ENCODE data around the gene LRRTM4. TPM values are rescaled to one million over a fixed set of nuclear protein-coding genes. Genes with fewer than 3 reads are reported as not detected.

Gene LRRTM4
- total RNA-seq, 3 donors from 2014 or later (not counting 1 experiment from before 2014, with no cell fraction given) = not detected

- no peak for TF ChIP-seq CTCF (IDR thresholded peaks at IDR 0.05)
- Mint-ChIP-seq H3K4me1 (no peaks in the 10 kb centered on the region), H3K27ac (no peak overlapping the region), H3K36me3 (peaks cover 7% of the 10 kb centered on the region), H3K9me3 (peaks cover 11 to 13% of the 10 kb centered on the region in 2 donors), H3K4me3 (no peak overlapping the region), H3K27me3 (ENCODE audit: low read depth in 2 of 2) (no peaks in the 10 kb centered on the region)
- Histone ChIP-seq H3K27ac (ENCODE audit: low read length) (no peak overlapping the region), H3K27me3 (ENCODE audit: control insufficient read depth, insufficient read depth, low read length) (no peaks in the 10 kb centered on the region), H3K4me1 (ENCODE audit: control insufficient read depth, insufficient read depth, low read length) (no peaks in the 10 kb centered on the region), H3K9me3 (ENCODE audit: control insufficient read depth, insufficient read depth, low read length) (no peaks in the 10 kb centered on the region), H3K36me3 (ENCODE audit: control insufficient read depth, insufficient read depth, low read length) (no peaks in the 10 kb centered on the region), H3K4me3 (ENCODE audit: low read length) (no peak overlapping the region)
- DNase-seq (no peak), ATAC-seq (no peak)
- no CpG with 5 or more reads among the region's 1 CpG for WGBS (ENCODE audit: insufficient coverage)
- intact Hi-C loops (cut with micrococcal nuclease) = no loop called here
These were observed 44.0 kb upstream of the LRRTM4 start for GRCh38 chr2:77566131-77566530.

- H3K36me3 Mint-ChIP-seq = no peaks in the 10 kb centered on the region
- H3K27me3 Mint-ChIP-seq (ENCODE audit: low read depth in 2 of 2) = no peaks in the 10 kb centered on the region
- TF ChIP-seq CTCF (IDR thresholded peaks at IDR 0.05) = no peak
- no peak for ATAC-seq
- Histone ChIP-seq H3K36me3 (ENCODE audit: control insufficient read depth, insufficient read depth, low read length) (no peaks in the 10 kb centered on the region), H3K4me3 (ENCODE audit: low read length) (no peak overlapping the region), H3K9me3 (ENCODE audit: control insufficient read depth, insufficient read depth, low read length) (peaks cover 2% of the 10 kb centered on the region), H3K27ac (ENCODE audit: low read length) (no peak overlapping the region), H3K27me3 (ENCODE audit: control insufficient read depth, insufficient read depth, low read length) (no peaks in the 10 kb centered on the region), H3K4me1 (ENCODE audit: control insufficient read depth, insufficient read depth, low read length) (no peaks in the 10 kb centered on the region)
- no peak for DNase-seq
- peaks cover 14 to 19% of the 10 kb centered on the region in 2 donors for H3K9me3 Mint-ChIP-seq
- H3K4me1 Mint-ChIP-seq = no peaks in the 10 kb centered on the region
- WGBS (ENCODE audit: insufficient coverage) = 97% methylated on average over 2 of the region's 2 CpGs
- no peak overlapping the region for H3K27ac Mint-ChIP-seq
- intact Hi-C loops (cut with micrococcal nuclease) = no loop called here
- H3K4me3 Mint-ChIP-seq = no peak overlapping the region
These were observed 30.8 kb upstream of the LRRTM4 start for GRCh38 chr2:77552956-77553355.

- Histone ChIP-seq H3K9me3 (ENCODE audit: control insufficient read depth, insufficient read depth, low read length) (peaks cover 6% of the 10 kb centered on the region), H3K27ac (ENCODE audit: low read length) (no peak overlapping the region), H3K36me3 (ENCODE audit: control insufficient read depth, insufficient read depth, low read length) (no peaks in the 10 kb centered on the region), H3K27me3 (ENCODE audit: control insufficient read depth, insufficient read depth, low read length) (no peaks in the 10 kb centered on the region), H3K4me1 (ENCODE audit: control insufficient read depth, insufficient read depth, low read length) (no peaks in the 10 kb centered on the region), H3K4me3 (ENCODE audit: low read length) (no peak overlapping the region)
- peaks cover 12 to 16% of the 10 kb centered on the region in 2 donors for H3K9me3 Mint-ChIP-seq
- DNase-seq (no peak), ATAC-seq (no peak)
- no peak overlapping the region for H3K4me3 Mint-ChIP-seq
- no peaks in the 10 kb centered on the region for H3K27me3 Mint-ChIP-seq (ENCODE audit: low read depth in 2 of 2)
- H3K27ac Mint-ChIP-seq = no peak overlapping the region
- H3K4me1 Mint-ChIP-seq = no peaks in the 10 kb centered on the region
- intact Hi-C loops (cut with micrococcal nuclease) = no loop called here
- TF ChIP-seq CTCF (IDR thresholded peaks at IDR 0.05) = no peak
- 87% methylated on average over 2 of the region's 3 CpGs for WGBS (ENCODE audit: insufficient coverage)
- no peaks in the 10 kb centered on the region for H3K36me3 Mint-ChIP-seq
These were observed 15.9 kb upstream of the LRRTM4 start for GRCh38 chr2:77538031-77538430.

GRCh38 chr2:77522888-77523287, 712 bp upstream of the LRRTM4 start:
- DNase-seq (no peak), ATAC-seq (no peak)
- H3K4me1 Mint-ChIP-seq = no peaks in the 10 kb centered on the region
- no peak for TF ChIP-seq CTCF (IDR thresholded peaks at IDR 0.05)
- intact Hi-C loops (cut with micrococcal nuclease) = no loop called here
- H3K36me3 Mint-ChIP-seq = no peaks in the 10 kb centered on the region
- Histone ChIP-seq H3K4me1 (ENCODE audit: control insufficient read depth, insufficient read depth, low read length) (no peaks in the 10 kb centered on the region), H3K36me3 (ENCODE audit: control insufficient read depth, insufficient read depth, low read length) (no peaks in the 10 kb centered on the region), H3K4me3 (ENCODE audit: low read length) (no peak overlapping the region), H3K27me3 (ENCODE audit: control insufficient read depth, insufficient read depth, low read length) (no peaks in the 10 kb centered on the region), H3K27ac (ENCODE audit: low read length) (no peak overlapping the region), H3K9me3 (ENCODE audit: control insufficient read depth, insufficient read depth, low read length) (peaks cover 8% of the 10 kb centered on the region)
- 80% methylated on average over 1 of the region's 1 CpG for WGBS (ENCODE audit: insufficient coverage)
- no peak overlapping the region for H3K27ac Mint-ChIP-seq
- peaks cover 7 to 15% of the 10 kb centered on the region in 2 donors for H3K9me3 Mint-ChIP-seq
- no peak overlapping the region for H3K4me3 Mint-ChIP-seq
- no peaks in the 10 kb centered on the region for H3K27me3 Mint-ChIP-seq (ENCODE audit: low read depth in 2 of 2)

All from natural killer cell (primary cell).